Stomach (tissue), 9 donors: ENCODE data around the gene GRK3. TPM values are rescaled to one million over a fixed set of nuclear protein-coding genes. Genes with fewer than 3 reads are reported as not detected.

Experiments
- DNase-seq, 2 donors: peaks; one replicate each; pipeline versions ENCODE4 v3.0.0 to v3.0.0-alpha.2; 2013 to 2019
- H3K27ac ChIP-seq, 5 donors: fragments of 200-600 bp in 4 of 5; sonication (generic) in 4 of 5; one replicate each; pipeline ENCODE4 v1.5.1; 2013 to 2019; ENCODE audit warnings: mild to moderate bottlenecking in 1 of 5, moderate library complexity in 1 of 5
- H3K27me3 ChIP-seq, 3 donors: fragments of 200-600 bp; sonication (generic); one replicate each; pipeline ENCODE4 v1.5.1; 2017 to 2019; ENCODE audit warnings: mixed run types in 1 of 3
- H3K36me3 ChIP-seq, 4 donors: fragments of 200-600 bp; sonication (generic); 1 replicate in 3 of 4; 2 replicates in 1 of 4; pipeline ENCODE4 v1.5.1; 2016 to 2019
- H3K4me1 ChIP-seq, 4 donors: fragments of 200-600 bp; sonication (generic); one replicate each; pipeline ENCODE4 v1.5.1; 2016 to 2019
- H3K4me3 ChIP-seq, 4 donors: fragments of 200-600 bp; sonication (generic) in 3 of 4; one replicate each; pipeline ENCODE4 v1.5.1; 2016 to 2019; ENCODE audit warnings: mild to moderate bottlenecking in 1 of 4
- H3K9me3 ChIP-seq, 4 donors: fragments of 200-600 bp; sonication (generic); one replicate each; pipeline ENCODE4 v1.5.1; 2016 to 2019
- EP300 ChIP-seq: sonication (generic); formaldehyde crosslinking; IDR thresholded peaks from one replicate; pipeline ENCODE4 v1.6.1; 2017; ENCODE audit warnings: antibody characterized with exemption
- POLR2A ChIP-seq, 4 donors: fragments of 450-650 bp; IDR thresholded peaks; one replicate each; pipeline ENCODE4 v1.6.1; 2016; ENCODE audit warnings: antibody characterized with exemption in 4 of 4, control low read depth in 2 of 4, mild to moderate bottlenecking in 1 of 4, moderate library complexity in 1 of 4
- POLR2AphosphoS5 ChIP-seq, 3 donors: sonication (generic); formaldehyde crosslinking; IDR thresholded peaks; one replicate each; pipeline ENCODE4 v1.6.1; 2016; ENCODE audit warnings: antibody characterized with exemption in 3 of 3
- WGBS, 5 donors: extraction: QIAGEN DNeasy Blood & Tissue Kit in 3 of 5; methylation state at CpG; one replicate each; pipeline versions ENCODE4 v1.1.5 to v1.1.7; 2013 to 2018; 5-methylcytosine and 5-hydroxymethylcytosine counted together
- intact Hi-C: fragments of 100-400 bp; cut with DNase I; formaldehyde crosslinking; loops from one replicate; pipeline ENCODE4 v1.15.1; 2023; ENCODE audit warnings: low total_unique reads
- polyA plus RNA-seq, 3 donors: library from polyadenylated mRNA; stranded (reverse); fragments of 200-250 nt; gene quantifications; one replicate each; pipeline ENCODE4 v1.2.3, GENCODE V29; 2013
- total RNA-seq, 5 donors: library from RNA; depleted of rRNA; stranded (reverse); fragments of >200 nt; gene quantifications; one replicate each; pipeline versions ENCODE4 v1.1.0 to v1.2.3, GENCODE V29; 2014 to 2016
- TF ChIP-seq, protein P1 (sequence below), 7 experiments: fragments of 450-650 bp in 4 of 7; fragments of 200-600 bp in 3 of 7; sonication (generic) in 3 of 7; IDR thresholded peaks; one replicate each; pipeline ENCODE4 v1.5.1; 2016 to 2019; ENCODE audit warnings: antibody characterized with exemption in 7 of 7, control low read depth in 2 of 7, mild to moderate bottlenecking in 1 of 7
- donor health status: healthy with polysubstance abuse.
- donor health status: Bipolar disorder and iron deficiency.
- donor health status: healthy.

The GRK3 gene
- total and polyA plus RNA-seq, 8 donors = 0.87 to 29.5 (median 4.1) TPM

DNA sequence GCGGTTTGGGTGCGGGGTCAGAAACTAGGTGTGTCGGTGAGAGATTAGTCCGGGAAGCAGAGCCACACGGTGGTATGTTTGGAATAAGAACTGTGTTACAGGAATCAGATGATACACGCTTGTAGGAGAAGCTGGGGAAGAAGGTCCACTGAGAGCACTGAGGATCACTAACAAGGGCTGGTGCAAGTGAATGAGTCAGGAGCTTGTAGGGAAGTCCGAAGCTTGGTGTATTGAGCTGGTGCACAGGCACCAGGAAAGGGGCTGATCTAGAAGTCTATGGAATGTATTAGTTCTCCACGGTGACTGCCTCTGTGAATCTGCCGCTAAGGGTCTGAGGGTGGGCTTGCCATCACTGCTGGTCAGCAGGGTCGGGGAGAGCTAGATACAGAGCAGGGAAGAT lies 18.8 kb upstream of the GRK3 start:
- Histone ChIP-seq H3K4me1 (no peaks in the 10 kb centered on the region), H3K27ac (no peak overlapping the region), H3K9me3 (peaks cover 0 to 3% (median under 1%) of the 10 kb centered on the region in 4 donors), H3K4me3 (no peak overlapping the region), H3K27me3 (no peaks in the 10 kb centered on the region), H3K36me3 (no peaks in the 10 kb centered on the region)
- TF ChIP-seq POLR2A (IDR thresholded peaks at IDR 0.05) = no peak
- no peak for TF ChIP-seq POLR2AphosphoS5 (IDR thresholded peaks at IDR 0.05)
- TF ChIP-seq, protein P1, sequence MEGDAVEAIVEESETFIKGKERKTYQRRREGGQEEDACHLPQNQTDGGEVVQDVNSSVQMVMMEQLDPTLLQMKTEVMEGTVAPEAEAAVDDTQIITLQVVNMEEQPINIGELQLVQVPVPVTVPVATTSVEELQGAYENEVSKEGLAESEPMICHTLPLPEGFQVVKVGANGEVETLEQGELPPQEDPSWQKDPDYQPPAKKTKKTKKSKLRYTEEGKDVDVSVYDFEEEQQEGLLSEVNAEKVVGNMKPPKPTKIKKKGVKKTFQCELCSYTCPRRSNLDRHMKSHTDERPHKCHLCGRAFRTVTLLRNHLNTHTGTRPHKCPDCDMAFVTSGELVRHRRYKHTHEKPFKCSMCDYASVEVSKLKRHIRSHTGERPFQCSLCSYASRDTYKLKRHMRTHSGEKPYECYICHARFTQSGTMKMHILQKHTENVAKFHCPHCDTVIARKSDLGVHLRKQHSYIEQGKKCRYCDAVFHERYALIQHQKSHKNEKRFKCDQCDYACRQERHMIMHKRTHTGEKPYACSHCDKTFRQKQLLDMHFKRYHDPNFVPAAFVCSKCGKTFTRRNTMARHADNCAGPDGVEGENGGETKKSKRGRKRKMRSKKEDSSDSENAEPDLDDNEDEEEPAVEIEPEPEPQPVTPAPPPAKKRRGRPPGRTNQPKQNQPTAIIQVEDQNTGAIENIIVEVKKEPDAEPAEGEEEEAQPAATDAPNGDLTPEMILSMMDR (IDR thresholded peaks at IDR 0.05) = no peak
- no peak for TF ChIP-seq EP300
- no peak for DNase-seq
- intact Hi-C loops = no loop called here
- WGBS, 5 donors = 58 to 82% (median 67%) methylated on average over 10 of the region's 10 CpGs

DNA sequence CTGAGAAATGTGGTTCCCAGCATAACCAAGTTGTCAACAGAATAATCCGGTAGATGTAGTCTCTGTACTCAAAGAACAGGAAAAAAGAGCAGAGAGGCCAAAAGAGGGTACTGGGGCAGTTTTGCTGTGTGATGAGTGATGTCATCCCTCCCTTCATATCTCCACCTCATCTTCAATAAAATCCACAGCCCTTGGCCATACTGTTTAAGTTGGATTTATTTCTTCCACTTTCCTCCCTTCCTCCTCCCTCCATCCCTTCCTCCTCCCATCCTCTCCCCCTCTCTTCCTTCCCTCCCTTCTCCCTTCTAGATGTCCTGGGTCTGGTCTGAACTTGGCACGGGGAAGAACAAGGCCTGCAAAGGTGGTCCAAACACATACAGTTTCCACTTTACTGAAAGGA lies 18.2 kb upstream of the GRK3 start:
- 74 to 95% (median 90%) methylated on average over 2 of the region's 2 CpGs for WGBS, 5 donors
- no peak overlapping the region for H3K27ac ChIP-seq
- intact Hi-C loops = no loop called here

DNA sequence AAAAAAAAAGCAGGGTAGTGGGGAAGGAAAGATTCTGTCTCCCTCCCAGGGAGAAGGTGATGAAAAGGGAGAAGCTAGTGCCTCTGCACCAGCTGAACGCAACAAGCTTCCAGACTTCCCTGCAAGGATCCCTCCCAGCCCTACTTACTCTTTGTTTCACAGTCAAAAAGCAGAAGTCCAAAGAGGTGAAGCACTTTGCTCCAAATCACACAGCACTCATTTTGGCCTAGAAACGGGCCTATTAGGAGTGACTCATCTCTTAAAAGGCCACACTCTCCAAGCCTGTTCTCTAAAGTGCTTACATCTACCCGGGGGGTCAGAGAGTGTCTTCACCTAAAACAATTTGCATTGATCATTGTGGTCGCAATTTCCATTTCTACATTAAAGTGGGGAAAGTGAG lies 17.7 kb upstream of the GRK3 start:
- H3K9me3 ChIP-seq = peaks cover 0 to 11% (median 6%) of the 10 kb centered on the region in 4 donors
- H3K4me3 ChIP-seq = no peak overlapping the region
- TF ChIP-seq, protein P1 (IDR thresholded peaks at IDR 0.05) = no peak
- TF ChIP-seq EP300 (no peak), POLR2A (IDR thresholded peaks at IDR 0.05) (no peak), POLR2AphosphoS5 (IDR thresholded peaks at IDR 0.05) (no peak)
- no peak overlapping the region for H3K27ac ChIP-seq
- WGBS, 5 donors = 70 to 80% (median 76%) methylated on average over 4 of the region's 4 CpGs
- H3K36me3 ChIP-seq = no peaks in the 10 kb centered on the region
- DNase-seq = no peak
- intact Hi-C loops = no loop called here
- H3K27me3 ChIP-seq = no peaks in the 10 kb centered on the region
- H3K4me1 ChIP-seq = no peaks in the 10 kb centered on the region

More for the DNA sequence above, 18.2 kb upstream of the GRK3 start:
- TF ChIP-seq POLR2AphosphoS5 (IDR thresholded peaks at IDR 0.05) (no peak), POLR2A (IDR thresholded peaks at IDR 0.05) (no peak), EP300 (no peak)
- TF ChIP-seq, protein P1 (IDR thresholded peaks at IDR 0.05) = no peak
- no peaks in the 10 kb centered on the region for H3K4me1 ChIP-seq
- H3K9me3 ChIP-seq = peaks cover 0 to 9% (median 6%) of the 10 kb centered on the region in 4 donors
- no peak overlapping the region for H3K4me3 ChIP-seq
- no peaks in the 10 kb centered on the region for H3K36me3 ChIP-seq
- no peaks in the 10 kb centered on the region for H3K27me3 ChIP-seq
- no peak for DNase-seq

DNA sequence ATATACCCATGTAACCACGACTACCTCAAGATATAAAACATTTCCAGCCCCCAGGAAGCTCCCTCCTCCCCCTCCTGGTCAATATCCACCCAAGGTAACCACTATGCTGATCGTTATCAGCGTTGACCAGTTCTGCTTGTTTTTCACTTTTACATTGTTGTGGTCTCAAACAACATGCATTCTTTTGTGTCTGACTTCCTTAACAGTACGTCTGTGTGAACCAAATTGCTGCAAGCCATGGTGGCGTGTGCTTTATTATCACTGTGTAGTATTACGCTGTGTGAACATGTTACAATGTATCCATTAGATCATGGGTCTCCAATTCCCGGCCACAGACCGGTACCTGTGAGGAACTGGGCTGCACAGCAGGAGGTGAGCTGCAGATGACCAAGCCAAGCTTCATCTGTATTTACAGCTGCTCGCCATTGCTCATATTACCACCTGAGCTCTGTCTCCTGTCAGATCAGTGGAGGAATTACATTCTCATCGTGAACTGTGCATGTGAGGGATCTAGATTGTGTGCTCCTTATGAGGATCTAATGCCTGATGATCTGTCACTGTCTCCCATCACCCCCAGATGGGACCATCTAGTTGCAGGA lies 15.5 kb upstream of the GRK3 start:
- Histone ChIP-seq H3K9me3 (peaks cover 0 to 11% (median 6%) of the 10 kb centered on the region in 4 donors), H3K4me3 (no peak overlapping the region), H3K4me1 (no peaks in the 10 kb centered on the region), H3K36me3 (no peaks in the 10 kb centered on the region), H3K27ac (no peak overlapping the region), H3K27me3 (no peaks in the 10 kb centered on the region)
- TF ChIP-seq, protein P1 (IDR thresholded peaks at IDR 0.05) = no peak
- no peak for TF ChIP-seq EP300
- no peak for TF ChIP-seq POLR2A (IDR thresholded peaks at IDR 0.05)
- no peak for TF ChIP-seq POLR2AphosphoS5 (IDR thresholded peaks at IDR 0.05)
- intact Hi-C loops = no loop called here
- 65 to 73% (median 68%) methylated on average over 10 of the region's 10 CpGs for WGBS, 5 donors
- DNase-seq = no peak
